Measurements from ENCODE around the gene RNF144B.

RNF144B gene

DNA sequence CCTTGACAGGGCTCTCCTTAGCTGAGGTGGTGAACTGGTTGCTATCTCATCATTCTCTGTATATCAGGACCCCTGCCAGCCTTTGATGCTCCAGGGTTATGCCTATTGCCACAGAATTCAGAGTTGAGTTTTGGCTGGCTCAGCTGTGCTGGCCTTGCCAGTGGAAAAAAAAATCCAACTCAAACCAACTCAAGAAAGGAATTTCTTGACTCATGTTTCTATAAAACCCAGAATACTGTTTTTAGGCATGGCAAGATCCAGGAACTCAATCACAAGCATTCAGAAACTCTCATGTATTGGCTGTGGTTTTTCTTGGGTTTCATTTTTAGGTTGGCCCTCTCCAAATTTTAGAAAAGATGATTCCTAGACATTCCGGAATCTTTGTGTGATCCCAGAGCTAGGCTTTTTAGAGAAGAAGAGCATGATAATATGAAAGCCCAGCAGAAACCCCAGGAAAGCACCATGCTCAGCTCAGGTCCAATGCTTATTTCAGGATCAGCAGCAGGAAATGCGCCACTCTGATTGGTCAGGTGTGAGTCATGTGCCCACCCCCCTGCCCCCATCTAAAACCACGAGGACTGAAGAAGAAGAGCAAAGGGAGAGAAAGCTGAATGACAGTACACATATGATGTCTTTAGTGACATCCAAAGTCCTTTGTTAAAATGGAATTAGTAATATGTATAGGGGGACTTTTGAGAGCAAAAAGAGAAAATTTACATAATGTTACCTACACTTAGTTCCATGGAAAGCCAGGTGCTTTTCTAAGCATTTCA is 122.9 kb downstream of the RNF144B start:
- DNase-seq (ENCODE audit: low read depth in 2 of 2): peak in 1 of 2 experiments; percentile 28

DNA sequence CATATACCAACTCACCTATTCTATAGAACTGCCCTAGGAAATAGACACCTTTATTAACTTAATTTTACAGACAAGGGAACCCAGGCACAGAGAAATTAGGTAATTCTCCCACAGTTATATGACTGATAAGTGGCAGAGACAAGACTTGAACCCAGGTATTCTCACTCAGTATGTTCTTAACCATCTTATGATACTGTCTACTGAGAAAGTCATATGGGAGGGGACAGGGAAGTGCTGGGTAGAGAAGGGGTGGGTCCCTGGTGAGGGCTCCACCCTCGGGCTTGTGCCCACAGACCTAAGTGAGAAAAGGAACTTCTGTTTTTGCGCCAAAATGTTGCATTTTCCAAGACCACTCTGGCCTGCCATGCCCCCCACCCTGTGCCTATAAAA is 123.5 kb downstream of the RNF144B start:
- no peak for DNase-seq (ENCODE audit: low read depth in 2 of 2)

DNA sequence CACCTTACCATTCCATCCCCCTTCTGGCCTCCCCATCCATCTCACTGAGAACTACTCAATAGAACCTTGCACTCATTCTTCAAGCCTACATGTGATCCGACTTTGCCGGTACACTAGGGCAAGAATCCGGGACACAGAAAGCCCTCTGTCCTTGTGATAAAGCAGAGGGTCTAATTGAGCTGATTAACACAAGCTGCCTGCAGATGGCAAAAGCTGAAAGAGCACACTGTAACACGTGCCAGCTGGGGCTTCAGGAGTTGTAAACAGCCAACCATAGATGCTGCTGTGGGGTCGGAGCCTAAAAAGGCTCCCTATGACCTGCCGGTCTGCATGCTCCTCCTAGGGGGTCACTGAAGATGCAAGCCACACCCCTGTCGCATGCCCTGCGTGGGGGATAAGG is 124.1 kb downstream of the RNF144B start:
- no peak for DNase-seq (ENCODE audit: low read depth in 2 of 2)

DNA sequence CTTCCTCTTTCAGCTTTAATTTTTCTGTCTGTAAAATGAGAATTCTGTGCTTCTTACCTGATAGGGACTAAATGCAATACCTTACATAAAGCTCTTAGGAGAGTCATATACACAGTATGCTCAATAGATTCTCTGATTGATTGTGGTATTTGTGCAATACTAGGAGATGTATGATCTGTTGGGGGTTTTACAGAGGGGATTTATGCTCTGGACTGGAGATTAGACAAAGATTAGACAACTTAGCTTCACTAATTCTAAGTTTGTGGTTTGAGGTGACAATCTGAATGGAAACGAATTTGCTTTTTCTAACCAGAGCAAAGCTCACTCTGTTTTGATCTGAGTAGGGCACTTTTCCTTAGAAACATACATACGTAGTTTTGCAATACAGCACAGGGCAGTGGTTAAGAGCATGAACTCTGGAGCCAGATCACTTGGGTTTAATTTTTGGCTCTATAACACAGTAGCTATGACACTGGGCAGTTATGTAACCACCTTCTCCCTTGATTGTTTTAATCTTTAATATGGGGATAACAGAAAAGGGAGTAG is 126.2 kb downstream of the RNF144B start:
- no peak for DNase-seq (ENCODE audit: low read depth in 2 of 2)

DNA sequence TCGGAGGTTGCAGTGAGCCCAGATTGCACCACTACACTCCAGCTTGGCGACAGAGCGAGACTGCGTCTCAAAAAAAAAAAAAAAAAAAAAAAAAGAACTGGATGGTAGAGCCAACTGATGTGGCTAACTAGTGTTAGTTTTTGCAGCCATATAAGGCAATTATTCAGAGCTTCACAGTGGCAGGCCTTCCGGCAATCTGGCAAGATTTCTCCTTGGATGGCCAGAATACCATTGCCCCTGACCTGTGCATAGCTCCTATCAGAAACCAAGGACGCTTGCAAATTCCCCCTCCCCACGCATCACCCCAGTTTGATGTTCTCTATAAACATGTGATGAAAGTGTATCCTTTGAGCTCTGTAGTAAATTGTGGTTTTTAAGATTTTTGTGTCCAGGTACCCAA is 127.0 kb downstream of the RNF144B start:
- no peak for DNase-seq (ENCODE audit: low read depth in 2 of 2)

- no peak for DNase-seq (ENCODE audit: low read depth in 2 of 2)
These were observed 128.6 kb downstream of the RNF144B start for GRCh38 chr6:18515767-18516166.

Measured in stimulated activated CD4-positive, alpha-beta T cell treated with anti-CD3 and anti-CD28 coated beads, Interleukin-12 subunit alpha, Interleukin-12 subunit beta, amount 100 ng/mL, for 24 hours (primary cell).